NCI-H1436 treated with DMSO at 0.1 percent for 48 hours (cell line): ENCODE data around the gene MMP15.
"Not testable (repeated sequence)": the region's sequence is repeated elsewhere in the genome, so short reads cannot be mapped to it uniquely, and the experiment has no call there.

Experiments used
- DNase-seq: peaks from one replicate; lab custom pipeline; 2025; lab: John Stamatoyannopoulos, UW

Gene MMP15

DNA sequence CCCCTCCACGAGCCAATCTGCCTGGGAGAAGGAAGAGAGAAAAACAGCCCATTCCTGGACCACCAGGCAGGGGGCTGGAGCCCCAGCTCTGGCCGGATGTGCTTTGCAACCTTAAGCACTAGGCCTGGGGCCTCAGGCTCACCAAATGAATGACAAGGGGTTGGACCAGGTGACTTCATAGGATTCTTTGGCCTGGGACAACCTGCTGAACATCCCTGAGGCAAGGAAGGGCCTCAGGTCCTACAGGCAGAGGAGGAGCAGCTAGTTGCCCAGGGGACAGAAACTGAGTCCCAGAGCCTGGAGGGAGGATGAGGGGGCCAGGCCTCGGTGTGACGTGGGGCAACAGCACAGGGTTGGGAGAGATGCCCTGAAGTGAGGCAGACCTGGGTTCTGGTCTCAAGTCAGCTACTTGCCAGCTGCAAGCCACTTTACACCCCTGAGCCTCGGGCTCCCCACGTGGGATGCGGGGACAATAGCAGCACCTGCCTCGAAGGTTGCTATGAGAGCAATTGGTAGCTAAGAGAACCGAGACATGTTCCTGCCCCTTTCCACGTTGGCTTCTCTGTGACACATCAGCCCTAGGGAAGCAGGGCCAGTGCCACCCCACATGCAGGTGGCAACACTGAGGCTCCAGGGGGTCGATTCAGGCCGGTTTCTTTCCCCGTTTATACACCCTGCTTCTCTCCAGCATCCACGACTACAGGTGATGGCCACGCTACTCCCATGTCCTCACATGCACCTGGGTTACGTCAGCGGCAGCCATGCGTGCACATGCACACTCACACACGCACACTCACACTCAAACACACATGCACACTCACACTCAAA is 61.0 kb downstream of the MMP15 start:
- peak; percentile 62 for DNase-seq

DNA sequence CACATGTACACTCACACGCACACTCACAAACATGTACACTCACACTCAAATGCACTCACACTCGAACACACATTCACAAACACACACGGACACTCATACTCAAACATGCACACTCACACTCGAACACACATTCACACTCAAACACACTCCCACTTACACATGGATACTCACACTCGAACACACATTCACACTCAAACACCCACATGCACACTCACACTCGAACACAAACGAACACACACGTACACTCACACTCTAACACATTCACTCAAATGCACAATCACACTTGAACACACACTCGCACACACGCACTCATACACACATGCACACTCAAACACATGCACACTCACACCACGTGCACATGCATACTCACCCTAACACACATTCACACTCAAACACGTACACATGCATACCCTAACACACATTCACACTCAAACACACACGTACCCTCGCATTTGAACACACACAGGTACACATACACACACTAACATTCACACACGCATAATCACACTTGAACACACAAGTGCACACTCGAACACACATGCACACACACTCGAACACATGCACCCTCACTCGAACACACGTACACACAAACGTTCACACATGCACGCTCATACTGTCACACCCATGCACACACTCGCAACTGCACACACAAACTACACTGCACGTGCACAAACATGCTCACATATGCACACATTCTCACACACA is 61.8 kb downstream of the MMP15 start:
- DNase-seq: no peak

DNA sequence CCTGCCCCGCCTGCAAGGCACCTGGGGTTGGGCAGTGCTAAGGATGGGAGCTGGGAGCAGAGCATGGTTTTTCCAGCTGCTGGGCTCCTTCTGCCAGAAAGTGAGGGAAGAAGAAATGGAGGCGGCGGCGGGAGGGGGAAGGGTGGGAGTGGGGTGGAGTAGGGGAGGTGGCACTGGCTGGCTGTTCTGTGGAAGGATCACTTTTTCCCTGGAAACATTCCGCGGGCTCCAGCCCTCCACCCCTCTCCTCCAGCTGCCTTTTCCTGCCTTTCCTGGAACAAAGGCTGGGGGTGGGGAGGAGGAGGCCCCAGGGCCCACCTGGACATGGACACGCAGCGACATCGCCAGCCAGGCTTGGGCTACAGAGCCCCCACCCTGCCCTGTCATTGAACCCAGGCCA is 62.5 kb downstream of the MMP15 start:
- DNase-seq: no peak

DNA sequence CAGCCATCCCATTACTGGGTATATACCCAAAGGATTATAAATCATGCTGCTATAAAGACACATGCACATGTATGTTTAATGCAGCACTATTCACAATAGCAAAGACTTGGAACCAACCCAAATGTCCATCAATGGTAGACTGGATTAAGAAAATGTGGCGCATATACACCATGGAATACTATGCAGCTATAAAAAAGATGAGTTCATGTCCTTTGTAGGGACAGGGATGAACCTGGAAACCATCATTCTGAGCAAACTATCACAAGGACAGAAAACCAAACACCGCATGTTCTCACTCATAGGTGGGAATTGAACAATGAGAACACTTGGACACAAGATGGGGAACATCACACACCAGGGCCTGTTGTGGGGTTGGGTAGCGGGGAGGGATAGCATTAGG is 64.8 kb downstream of the MMP15 start:
- DNase-seq: not testable (repeated sequence)

DNA sequence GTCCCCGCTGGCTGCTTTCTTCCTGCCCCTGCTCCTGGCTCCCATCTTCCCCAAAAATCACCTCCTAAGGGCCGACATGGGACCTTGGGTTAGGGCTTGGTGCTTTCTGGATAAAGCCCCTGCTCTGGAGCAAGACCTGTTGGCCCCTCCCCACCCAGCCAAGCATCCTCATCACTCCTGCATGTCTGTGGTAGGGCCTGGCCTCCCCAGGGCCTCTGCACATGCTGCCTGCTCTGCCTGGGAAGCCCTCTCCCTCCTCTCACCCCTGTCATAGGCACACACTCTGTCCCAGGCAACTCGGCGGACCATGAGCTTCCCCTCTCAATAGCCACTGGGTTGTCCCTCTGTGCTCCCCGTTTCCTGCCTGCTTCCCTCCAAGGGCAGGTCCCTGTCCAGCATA is 68.5 kb downstream of the MMP15 start:
- no peak for DNase-seq

DNA sequence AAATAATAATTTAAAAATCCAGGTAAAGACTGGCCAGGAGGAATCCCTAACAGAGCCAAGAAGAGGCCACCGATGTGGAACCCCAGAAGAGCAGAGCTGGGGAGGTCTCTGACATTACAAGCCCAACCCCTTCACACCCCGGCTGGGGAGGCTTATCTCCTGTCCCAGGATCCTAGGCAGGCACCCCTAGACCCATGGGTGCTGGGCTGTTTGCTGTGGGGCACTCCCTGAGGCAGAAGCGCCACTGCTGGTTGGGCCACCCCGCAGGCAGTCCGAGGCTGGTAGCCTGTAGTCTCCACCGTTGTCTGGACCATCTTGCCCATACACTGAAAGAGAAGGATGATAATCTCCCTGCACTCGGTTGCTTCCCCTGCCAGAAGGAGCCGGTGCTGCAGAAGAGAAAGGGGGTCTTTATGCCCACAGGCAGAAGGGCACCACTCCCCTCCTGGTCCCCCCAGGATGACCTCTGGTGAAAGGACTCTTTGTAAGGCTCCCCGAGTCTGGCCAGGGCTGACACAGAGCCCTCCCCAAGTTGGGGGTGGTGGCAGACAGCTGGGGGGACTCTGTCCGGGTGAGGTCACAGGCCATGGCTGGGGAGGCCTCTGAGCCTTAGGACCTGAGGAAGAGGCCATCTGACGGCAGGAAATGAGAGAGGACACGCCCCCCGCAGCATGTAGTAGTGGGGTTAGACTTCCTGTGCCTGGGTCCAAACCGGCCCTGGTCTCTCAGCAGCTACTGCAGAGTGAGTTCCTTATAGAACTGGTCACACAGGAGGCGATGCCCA is 69.4 kb downstream of the MMP15 start:
- no peak for DNase-seq

DNA sequence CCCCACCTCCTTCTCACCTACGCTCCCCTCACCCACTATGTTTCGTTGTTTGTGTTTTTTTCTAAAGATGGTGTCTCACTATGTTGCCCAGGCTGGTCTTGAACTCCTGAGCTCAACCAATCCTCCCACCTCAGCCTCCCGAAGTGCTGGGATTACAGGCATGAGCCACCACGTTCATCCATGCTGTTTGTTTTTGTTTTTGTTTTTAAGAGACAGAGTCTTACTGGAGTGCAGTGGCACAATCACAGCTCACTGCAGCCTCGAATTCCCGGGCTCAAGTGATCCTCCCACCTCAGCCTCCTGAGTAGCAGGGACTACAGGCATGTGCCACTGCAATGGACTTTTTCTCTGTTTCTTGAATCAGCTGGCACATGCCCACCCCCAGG is 70.0 kb downstream of the MMP15 start:
- not testable (repeated sequence) for DNase-seq

DNA sequence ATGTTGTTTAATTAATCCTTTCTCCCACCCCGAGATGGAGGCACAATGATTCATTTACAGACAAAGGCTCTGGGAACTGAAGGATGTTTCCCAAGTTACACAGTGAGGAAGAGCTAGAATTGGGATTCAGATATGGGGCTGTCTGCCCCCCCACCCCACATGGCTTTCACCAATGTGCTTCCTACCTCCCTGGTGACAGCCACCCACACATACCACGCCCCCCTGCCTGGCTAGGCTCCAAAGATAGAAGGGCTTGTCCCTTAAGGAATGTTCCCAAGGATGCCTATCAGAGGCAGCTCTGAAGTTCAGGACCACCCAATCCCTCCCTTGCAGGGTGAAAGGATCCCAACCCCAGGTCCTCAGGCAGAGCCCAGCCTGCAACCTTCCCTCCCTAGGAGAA is 70.7 kb downstream of the MMP15 start:
- DNase-seq: no peak
